Progenitor cell of endocrine pancreas (in vitro differentiated cells): ENCODE data around the gene MOV10L1. TPM values are rescaled to one million over a fixed set of nuclear protein-coding genes. Genes with fewer than 3 reads are reported as not detected.

ENCODE experiments used
- DNase-seq: peaks from one replicate; pipeline ENCODE4 v3.0.0; 2021; ENCODE audit warnings: low spot score; ENCODE audit not compliant: unreplicated experiment
- H3K27ac Mint-ChIP-seq: 2 replicates; pipeline ENCODE4 v1.8.0; 2021; ENCODE audit warnings: mild to moderate bottlenecking, moderate library complexity, mixed read lengths
- H3K27me3 Mint-ChIP-seq: 2 replicates; pipeline ENCODE4 v1.8.0; 2021; ENCODE audit warnings: mixed read lengths
- H3K36me3 Mint-ChIP-seq: 2 replicates; pipeline ENCODE4 v1.8.0; 2022; ENCODE audit warnings: mixed read lengths; ENCODE audit not compliant: insufficient read depth
- H3K4me1 Mint-ChIP-seq: 2 replicates; pipeline ENCODE4 v1.8.0; 2021; ENCODE audit warnings: low read depth, mixed read lengths
- H3K4me3 Mint-ChIP-seq: 2 replicates; pipeline ENCODE4 v1.8.0; 2021; ENCODE audit warnings: low read depth, mild to moderate bottlenecking, moderate library complexity, mixed read lengths
- H3K9me3 Mint-ChIP-seq: 2 replicates; pipeline ENCODE4 v1.8.0; 2021; ENCODE audit warnings: low read depth, mixed read lengths
- CTCF ChIP-seq: fragments of 200-600 bp; sonication (generic); IDR thresholded peaks from one replicate; pipeline ENCODE4 v1.5.0; 2021; ENCODE audit warnings: antibody characterized with exemption, mild to moderate bottlenecking; ENCODE audit not compliant: unreplicated experiment
- total RNA-seq: library from RNA; stranded (reverse); gene quantifications from 2 replicates; pipeline ENCODE4 v1.2.1, GENCODE V29; 2021

MOV10L1 gene
- total RNA-seq, 1 donor from 2014 or later: 0.22 TPM

GRCh38 chr22:50153056-50153755 is 63.4 kb downstream of the MOV10L1 start:
- DNase-seq: no peak
- Mint-ChIP-seq H3K27ac (no peak overlapping the region), H3K27me3 (peaks cover 46% of the 10 kb centered on the region), H3K36me3 (no peaks in the 10 kb centered on the region), H3K4me3 (no peak overlapping the region), H3K4me1 (no peaks in the 10 kb centered on the region), H3K9me3 (no peaks in the 10 kb centered on the region)
- TF ChIP-seq CTCF: no peak

GRCh38 chr22:50153756-50154140 is 63.9 kb downstream of the MOV10L1 start:
- H3K27ac Mint-ChIP-seq: no peak overlapping the region
- no peak overlapping the region for H3K4me3 Mint-ChIP-seq
- DNase-seq: no peak
- no peak for TF ChIP-seq CTCF
- H3K36me3 Mint-ChIP-seq: no peaks in the 10 kb centered on the region
- no peaks in the 10 kb centered on the region for H3K4me1 Mint-ChIP-seq
- peaks cover 51% of the 10 kb centered on the region for H3K27me3 Mint-ChIP-seq
- no peaks in the 10 kb centered on the region for H3K9me3 Mint-ChIP-seq

GRCh38 chr22:50157709-50158375 is 68.0 kb downstream of the MOV10L1 start:
- Mint-ChIP-seq H3K27me3 (peaks cover 40% of the 10 kb centered on the region), H3K4me1 (no peaks in the 10 kb centered on the region)
- DNase-seq: no peak

DNA sequence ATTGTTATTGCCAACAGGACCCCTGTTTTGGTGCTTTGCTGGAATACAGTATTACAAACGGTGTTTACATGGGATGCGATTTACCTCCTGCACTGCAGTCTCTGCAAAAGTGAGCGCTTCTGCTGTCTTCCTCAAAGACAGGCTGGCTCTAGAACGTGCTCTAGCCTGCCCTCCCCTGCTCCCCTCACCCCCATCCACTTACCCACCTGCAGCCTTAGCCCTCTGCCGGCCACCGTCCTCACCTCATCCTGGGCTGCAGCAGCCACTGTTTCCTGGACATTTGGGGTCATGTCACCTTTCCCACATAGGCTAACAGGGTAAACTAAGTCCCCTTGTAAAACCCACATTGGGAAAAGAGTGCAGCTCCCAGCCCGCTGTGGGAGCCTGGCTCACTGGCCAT is 71.1 kb downstream of the MOV10L1 start:
- H3K27ac Mint-ChIP-seq: no peak overlapping the region
- DNase-seq: no peak
- peaks cover 36% of the 10 kb centered on the region for H3K27me3 Mint-ChIP-seq
- no peaks in the 10 kb centered on the region for H3K9me3 Mint-ChIP-seq
- no peaks in the 10 kb centered on the region for H3K36me3 Mint-ChIP-seq
- H3K4me1 Mint-ChIP-seq: no peaks in the 10 kb centered on the region
- no peak for TF ChIP-seq CTCF
- H3K4me3 Mint-ChIP-seq: no peak overlapping the region

More at GRCh38 chr22:50157709-50158375, 68.0 kb downstream of the MOV10L1 start:
- H3K36me3 Mint-ChIP-seq: no peaks in the 10 kb centered on the region
- H3K4me3 Mint-ChIP-seq: no peak overlapping the region
- TF ChIP-seq CTCF: no peak
- H3K9me3 Mint-ChIP-seq: no peaks in the 10 kb centered on the region
- H3K27ac Mint-ChIP-seq: no peak overlapping the region

- DNase-seq: no peak
Observed at GRCh38 chr22:50161508-50162390, 71.9 kb downstream of the MOV10L1 start.

More at GRCh38 chr22:50161508-50162390, 71.9 kb downstream of the MOV10L1 start:
- no peaks in the 10 kb centered on the region for H3K36me3 Mint-ChIP-seq
- no peaks in the 10 kb centered on the region for H3K4me1 Mint-ChIP-seq
- no peaks in the 10 kb centered on the region for H3K9me3 Mint-ChIP-seq
- peaks cover 34% of the 10 kb centered on the region for H3K27me3 Mint-ChIP-seq
- no peak for TF ChIP-seq CTCF
- no peak overlapping the region for H3K4me3 Mint-ChIP-seq
- H3K27ac Mint-ChIP-seq: no peak overlapping the region
